T-helper 1 cell treated with Interleukin-12 subunit alpha and Interleukin-12 subunit beta and Interleukin-4 antibody, amounts not matched to agents 30 μg/mL and 1 μg/mL, for 36 hours (primary cell): ENCODE data around the gene SLC38A2.

Experiments
- H3K27ac Mint-ChIP-seq: one replicate; pipeline ENCODE4 v1.8.0; 2021; ENCODE audit warnings: mild to moderate bottlenecking, mixed read lengths
- H3K27me3 Mint-ChIP-seq: one replicate; pipeline ENCODE4 v1.8.0; 2021; ENCODE audit warnings: low read depth, mixed read lengths
- H3K36me3 Mint-ChIP-seq: one replicate; pipeline ENCODE4 v1.8.0; 2021; ENCODE audit warnings: low read depth, mixed read lengths
- H3K4me1 Mint-ChIP-seq: one replicate; pipeline ENCODE4 v1.8.0; 2021; ENCODE audit warnings: low read depth, mixed read lengths
- H3K4me3 Mint-ChIP-seq: one replicate; pipeline ENCODE4 v1.8.0; 2021; ENCODE audit warnings: mild to moderate bottlenecking, moderate library complexity, mixed read lengths
- H3K9me3 Mint-ChIP-seq: one replicate; pipeline ENCODE4 v1.8.0; 2021; ENCODE audit warnings: mixed read lengths

The SLC38A2 gene

DNA sequence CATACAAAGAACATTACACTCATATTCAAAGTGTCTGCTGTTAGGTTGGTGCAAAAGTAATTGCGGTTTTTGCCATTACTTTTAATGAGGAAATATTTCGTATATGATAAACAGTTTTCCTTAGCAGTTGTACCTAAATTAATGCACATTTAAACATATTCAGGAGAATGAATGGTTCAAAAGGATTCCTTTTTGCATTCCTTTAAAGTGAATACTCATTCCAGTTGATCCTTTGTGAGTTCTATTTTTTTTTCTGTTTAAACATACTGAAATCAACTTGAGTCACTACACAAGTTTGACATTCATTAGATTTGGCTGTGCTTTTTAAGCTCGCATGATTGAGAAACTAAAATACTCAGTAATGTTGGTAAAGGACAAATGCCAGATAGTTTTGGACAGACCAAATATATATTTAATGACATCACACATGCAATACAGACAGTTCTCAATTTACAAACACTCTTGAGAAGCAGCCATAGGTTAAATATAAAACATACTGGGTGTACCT lies 13.8 kb upstream of the SLC38A2 start:
- H3K4me3 Mint-ChIP-seq, result no peak overlapping the region
- no peak overlapping the region for H3K27ac Mint-ChIP-seq
- H3K36me3 Mint-ChIP-seq, result peaks cover 18% of the 10 kb centered on the region
- H3K4me1 Mint-ChIP-seq, result peaks cover 49% of the 10 kb centered on the region
- no peaks in the 10 kb centered on the region for H3K9me3 Mint-ChIP-seq
- no peaks in the 10 kb centered on the region for H3K27me3 Mint-ChIP-seq

DNA sequence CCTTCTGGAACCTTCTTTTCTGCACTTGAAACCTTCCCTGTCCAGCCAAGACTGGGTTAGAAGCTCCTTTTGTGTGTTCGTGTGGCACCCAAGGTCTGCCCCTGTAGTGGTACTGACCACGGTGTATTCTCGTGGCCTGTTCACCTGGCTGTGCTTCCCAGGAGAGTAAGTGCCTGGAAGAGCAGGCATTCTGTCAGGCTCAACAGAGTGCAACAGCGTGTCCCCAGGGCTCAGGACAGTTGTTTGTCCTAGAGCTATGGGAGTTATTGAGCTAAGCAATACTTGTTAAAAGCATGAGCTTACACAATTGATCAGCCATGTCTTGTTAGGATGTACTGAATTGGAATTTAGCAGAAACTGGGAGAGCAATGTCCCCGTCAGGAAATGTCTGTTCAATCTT lies 12.9 kb upstream of the SLC38A2 start:
- Mint-ChIP-seq H3K4me3 (peak overlapping the region; percentile 37), H3K36me3 (peaks cover 10% of the 10 kb centered on the region), H3K27me3 (no peaks in the 10 kb centered on the region), H3K27ac (no peak overlapping the region), H3K4me1 (peaks cover 41% of the 10 kb centered on the region), H3K9me3 (no peaks in the 10 kb centered on the region)

DNA sequence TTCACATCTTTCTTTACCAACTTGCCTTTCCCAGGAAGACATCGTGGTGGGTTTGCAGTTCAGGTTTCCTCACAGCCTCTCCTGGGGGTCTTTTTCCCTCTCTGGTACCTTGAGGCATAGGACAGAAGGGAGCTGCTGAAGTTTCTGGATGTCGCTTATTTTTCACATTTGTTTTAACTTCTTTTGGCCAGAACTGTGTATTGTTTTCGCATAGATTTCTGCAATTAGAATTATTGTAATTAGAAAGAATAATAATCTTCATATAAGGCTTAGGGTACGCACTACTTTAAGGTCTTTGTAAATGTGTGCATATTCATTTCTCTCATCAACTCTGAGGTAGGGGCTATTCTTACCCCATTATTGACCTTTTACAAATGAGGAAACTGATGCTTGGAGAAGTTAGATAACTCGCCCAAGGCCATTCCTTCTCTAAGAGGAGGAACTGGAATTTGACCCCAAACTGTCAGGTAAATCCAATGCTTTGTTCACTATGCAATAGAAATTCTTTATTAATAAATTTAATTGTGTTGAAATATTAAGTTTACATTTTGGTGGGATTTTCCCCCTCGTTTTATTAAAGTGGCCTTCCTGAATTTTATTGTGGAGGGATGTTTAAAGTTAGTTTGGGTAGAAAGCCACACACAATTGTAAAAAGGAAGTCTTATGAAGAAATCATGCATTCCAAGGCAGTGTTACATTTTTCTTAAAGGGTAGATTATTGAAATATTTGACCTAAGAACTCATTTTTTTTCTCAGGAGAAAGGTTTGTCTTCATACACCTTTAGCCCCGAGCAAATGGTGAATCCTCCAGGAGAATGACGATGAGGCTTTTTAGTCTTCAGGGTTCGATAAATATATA lies 12.1 kb upstream of the SLC38A2 start:
- H3K27ac Mint-ChIP-seq, result peak overlapping the region; percentile 91
- H3K4me3 Mint-ChIP-seq, result peak overlapping the region; percentile 92
- H3K4me1 Mint-ChIP-seq, result peaks cover 39% of the 10 kb centered on the region
- H3K9me3 Mint-ChIP-seq, result no peaks in the 10 kb centered on the region
- no peaks in the 10 kb centered on the region for H3K27me3 Mint-ChIP-seq
- H3K36me3 Mint-ChIP-seq, result peaks cover 8% of the 10 kb centered on the region

DNA sequence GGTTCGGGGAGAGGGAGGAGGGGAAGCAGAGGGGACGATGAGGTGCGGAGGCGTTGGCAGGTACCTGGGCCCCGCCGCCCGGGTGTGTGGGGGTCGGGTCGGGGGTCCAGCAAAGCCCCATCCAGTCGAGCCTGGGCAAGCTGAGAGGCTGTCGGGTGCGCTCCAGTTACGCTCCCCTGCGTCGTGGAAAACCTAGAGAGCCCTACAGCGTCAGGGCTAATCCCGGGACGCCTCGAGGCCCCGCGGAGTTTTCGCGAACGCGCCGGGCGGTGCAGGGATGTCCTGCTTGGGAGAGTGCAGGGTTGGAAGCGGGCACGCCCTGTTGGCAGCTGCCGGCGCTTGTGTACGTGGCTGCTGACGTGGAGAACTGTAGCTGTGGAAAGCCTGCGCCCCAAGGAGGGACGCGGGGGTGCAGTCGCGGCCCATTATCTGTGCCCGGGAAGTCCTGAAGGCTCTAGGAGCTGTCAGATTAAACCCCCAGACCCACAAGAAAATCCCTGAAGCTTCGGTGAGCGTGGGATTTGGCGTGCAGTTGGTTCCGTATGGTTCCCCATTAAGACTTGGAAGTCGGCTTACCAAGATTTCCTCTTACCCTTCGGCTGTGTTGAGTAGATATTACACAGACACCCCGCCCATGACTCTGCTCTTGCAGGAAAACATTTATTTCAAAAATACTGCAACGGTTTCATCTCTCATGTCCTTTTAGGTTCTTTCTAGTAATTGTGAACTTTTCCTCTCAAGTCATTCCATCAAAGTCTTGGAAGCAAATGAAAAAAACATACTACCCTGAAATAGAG lies 11.3 kb upstream of the SLC38A2 start:
- Mint-ChIP-seq H3K4me3 (peak overlapping the region; percentile 92), H3K36me3 (peaks cover 4% of the 10 kb centered on the region), H3K9me3 (no peaks in the 10 kb centered on the region), H3K27me3 (no peaks in the 10 kb centered on the region), H3K4me1 (peaks cover 42% of the 10 kb centered on the region), H3K27ac (peak overlapping the region; percentile 91)

DNA sequence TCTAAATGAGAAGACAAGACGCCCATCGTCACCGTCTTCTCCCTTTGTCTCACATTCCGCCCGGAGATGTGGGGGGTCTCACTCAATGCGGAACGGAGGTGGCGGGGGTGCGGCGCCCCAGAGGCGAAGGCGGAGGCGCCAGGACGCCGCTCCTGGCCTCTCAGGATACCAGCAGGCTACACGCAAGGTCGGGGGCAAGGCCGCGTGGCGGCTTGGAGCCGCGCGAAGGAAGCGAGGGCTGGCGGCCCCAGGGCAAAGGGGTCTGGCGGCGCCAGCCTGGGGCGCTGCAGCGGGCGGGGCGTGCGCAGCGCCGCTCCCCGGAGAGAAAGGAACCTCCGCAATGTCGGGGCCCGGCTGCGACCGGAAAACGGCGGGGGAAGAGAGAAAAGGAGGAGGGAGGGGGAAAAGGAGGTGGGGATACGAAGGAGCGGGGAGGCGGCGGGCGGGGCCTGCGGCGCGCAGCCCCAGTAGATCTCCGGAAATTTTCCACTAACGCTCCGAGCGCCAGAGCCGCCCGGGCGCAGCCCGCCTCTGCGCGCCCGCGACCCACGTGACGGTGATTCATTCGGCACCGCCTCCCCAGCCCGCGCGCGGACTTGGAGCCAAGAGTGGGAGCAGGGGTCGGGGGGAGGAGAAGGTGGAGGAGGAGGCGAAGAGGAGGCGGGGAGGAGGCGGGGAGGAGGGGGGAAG lies 10.5 kb upstream of the SLC38A2 start:
- Mint-ChIP-seq H3K4me3 (peak overlapping the region; percentile 92), H3K4me1 (peaks cover 42% of the 10 kb centered on the region), H3K27me3 (no peaks in the 10 kb centered on the region), H3K27ac (peak overlapping the region; percentile 91), H3K36me3 (peaks cover 7% of the 10 kb centered on the region), H3K9me3 (no peaks in the 10 kb centered on the region)

DNA sequence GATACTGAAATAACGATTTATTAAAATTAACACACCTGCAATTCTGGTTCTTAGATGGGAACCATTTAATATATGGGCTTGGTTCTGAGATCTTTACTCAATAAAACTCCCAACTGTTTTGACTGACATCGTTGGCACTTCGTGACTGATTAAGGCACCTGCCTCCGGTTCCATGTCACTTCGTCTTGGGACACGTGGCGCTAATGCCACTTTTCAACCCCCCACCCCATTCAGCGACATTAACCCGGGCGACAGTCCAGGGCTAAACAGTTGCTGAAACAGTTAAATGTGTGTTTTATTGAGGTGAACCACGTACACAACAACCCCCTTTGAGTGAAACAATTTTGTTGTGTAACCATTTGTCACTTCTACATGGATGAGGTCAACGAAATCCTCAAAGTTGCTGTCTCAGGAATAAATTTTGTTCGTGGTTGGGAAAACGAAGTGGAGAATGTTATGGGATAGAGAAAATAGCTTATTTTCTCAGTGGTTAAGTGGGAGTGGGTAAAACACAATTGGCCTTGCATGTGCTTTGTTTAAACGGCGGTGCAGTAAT lies 9.9 kb upstream of the SLC38A2 start:
- peak overlapping the region; percentile 78 for H3K4me3 Mint-ChIP-seq
- no peaks in the 10 kb centered on the region for H3K27me3 Mint-ChIP-seq
- H3K4me1 Mint-ChIP-seq, result peaks cover 42% of the 10 kb centered on the region
- H3K36me3 Mint-ChIP-seq, result peaks cover 5% of the 10 kb centered on the region
- peak overlapping the region; percentile 83 for H3K27ac Mint-ChIP-seq
- H3K9me3 Mint-ChIP-seq, result no peaks in the 10 kb centered on the region

DNA sequence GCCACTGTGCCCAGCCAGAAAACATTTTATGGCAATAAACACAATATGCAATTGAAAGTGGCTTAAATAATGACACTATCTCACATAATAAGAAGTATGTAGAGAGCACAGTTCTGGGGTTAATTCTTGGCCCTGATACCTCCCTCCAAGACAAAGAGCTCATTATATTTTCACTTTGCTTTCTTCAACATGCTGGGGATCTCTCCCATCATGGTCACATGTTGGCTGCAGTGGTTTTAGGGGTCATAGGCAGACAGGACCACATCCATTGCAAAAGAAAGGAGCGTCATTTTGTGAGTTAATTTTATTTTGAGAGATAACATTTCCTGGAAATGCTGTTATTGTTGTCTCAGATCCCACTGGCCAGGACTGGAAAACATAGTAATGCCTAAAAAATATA lies 8.3 kb upstream of the SLC38A2 start:
- Mint-ChIP-seq H3K27ac (no peak overlapping the region), H3K27me3 (no peaks in the 10 kb centered on the region), H3K4me3 (no peak overlapping the region), H3K9me3 (no peaks in the 10 kb centered on the region), H3K4me1 (peaks cover 38% of the 10 kb centered on the region), H3K36me3 (peaks cover 4% of the 10 kb centered on the region)

DNA sequence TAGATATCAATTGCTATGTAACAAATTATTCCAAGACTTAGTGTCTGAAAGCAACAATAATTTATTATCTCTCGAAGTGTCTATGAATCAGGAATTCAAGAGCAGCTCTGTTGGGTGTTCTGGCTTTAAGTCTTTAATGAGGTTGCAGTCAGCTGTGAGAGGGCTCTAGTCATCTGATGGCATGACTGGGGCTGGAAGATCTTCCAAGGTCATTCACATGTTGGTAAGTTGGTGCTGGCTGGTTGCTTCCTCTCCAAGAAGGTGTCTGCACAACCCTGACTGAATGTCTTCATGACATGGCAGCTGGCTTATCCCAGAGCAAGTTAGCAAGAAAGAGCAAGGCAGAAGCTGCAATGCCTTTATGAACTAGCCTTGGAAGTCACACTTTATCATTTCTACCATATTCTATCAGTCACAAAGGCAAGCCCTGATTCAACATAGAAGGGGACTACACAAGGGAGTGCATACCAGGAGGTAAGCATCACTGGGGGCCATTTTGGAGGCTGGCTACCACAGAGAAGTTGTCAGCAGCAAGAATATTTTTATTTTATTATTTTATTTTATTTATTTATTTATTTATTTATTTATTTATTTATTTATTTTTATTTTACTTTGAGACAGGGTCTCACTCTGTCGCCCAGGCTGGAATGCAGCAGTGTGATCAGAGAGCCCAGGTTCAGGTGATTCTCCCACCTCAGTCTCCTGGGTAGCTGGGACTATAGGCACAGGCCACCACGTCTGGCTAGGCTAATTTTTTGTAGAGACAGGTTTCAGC lies 7.6 kb upstream of the SLC38A2 start:
- H3K4me1 Mint-ChIP-seq, result peaks cover 36% of the 10 kb centered on the region
- no peak overlapping the region for H3K4me3 Mint-ChIP-seq
- H3K27me3 Mint-ChIP-seq, result no peaks in the 10 kb centered on the region
- peaks cover 4% of the 10 kb centered on the region for H3K36me3 Mint-ChIP-seq
- no peak overlapping the region for H3K27ac Mint-ChIP-seq
- no peaks in the 10 kb centered on the region for H3K9me3 Mint-ChIP-seq

DNA sequence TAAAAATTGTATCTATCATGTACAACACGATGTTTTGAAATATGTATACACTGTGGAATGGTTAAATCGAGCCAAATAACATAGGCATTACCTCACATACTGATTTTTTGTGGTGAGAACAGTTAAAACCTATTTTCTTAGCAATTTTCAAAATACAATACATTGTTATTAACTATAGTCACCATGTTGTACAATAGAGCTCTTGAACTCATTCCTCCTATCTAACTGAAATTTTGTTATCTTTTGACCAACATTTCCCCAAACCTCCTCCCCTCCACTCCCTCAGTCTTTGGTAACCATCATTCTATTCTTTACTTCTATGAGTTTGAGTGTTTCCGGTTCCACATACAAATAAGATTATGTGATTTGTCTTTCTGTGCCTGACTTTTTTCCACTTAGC lies 6.8 kb upstream of the SLC38A2 start:
- H3K27me3 Mint-ChIP-seq, result no peaks in the 10 kb centered on the region
- H3K4me1 Mint-ChIP-seq, result peaks cover 32% of the 10 kb centered on the region
- no peak overlapping the region for H3K4me3 Mint-ChIP-seq
- no peak overlapping the region for H3K27ac Mint-ChIP-seq
- H3K9me3 Mint-ChIP-seq, result no peaks in the 10 kb centered on the region
- H3K36me3 Mint-ChIP-seq, result peaks cover 4% of the 10 kb centered on the region

DNA sequence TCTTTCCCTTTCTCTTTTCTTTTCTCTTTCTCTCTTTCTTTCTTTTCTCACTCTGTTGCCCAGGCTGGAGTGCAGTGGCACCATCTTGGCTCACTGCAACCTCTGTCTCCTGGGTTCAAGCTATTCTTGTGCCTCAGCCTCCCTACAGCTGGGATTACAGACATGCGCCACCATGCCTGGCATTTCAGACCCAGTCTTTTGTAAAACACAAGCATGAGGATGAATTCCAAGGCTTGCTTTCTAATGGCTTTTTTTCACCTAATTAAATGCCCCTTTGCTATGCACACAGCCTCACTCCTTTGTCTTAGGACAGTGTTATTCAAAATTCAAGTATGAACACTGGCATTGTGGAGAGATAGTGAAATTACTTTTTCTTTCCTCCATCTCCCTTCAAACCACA lies 6.0 kb upstream of the SLC38A2 start:
- H3K9me3 Mint-ChIP-seq, result no peaks in the 10 kb centered on the region
- no peaks in the 10 kb centered on the region for H3K27me3 Mint-ChIP-seq
- H3K4me1 Mint-ChIP-seq, result peaks cover 38% of the 10 kb centered on the region
- peaks cover 4% of the 10 kb centered on the region for H3K36me3 Mint-ChIP-seq
- no peak overlapping the region for H3K4me3 Mint-ChIP-seq
- no peak overlapping the region for H3K27ac Mint-ChIP-seq

DNA sequence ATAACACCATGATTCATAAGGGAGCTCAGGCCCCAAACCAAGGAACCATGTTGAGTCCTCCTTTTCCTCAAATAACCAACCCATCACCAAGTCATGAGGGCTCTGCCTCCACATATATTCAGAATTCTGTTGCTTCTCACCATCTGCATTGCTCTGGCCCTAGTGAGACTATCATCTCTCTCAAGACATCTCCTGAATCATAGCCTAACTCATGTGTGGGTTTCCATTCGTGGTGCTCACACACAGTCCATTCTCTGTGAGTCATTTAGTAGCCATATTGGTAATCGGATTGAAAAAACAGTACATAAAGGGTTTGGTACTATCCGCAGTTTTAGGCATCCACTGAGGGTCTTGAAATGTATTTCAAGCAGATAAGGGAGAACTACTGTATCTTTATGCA lies 5.1 kb upstream of the SLC38A2 start:
- Mint-ChIP-seq H3K9me3 (no peaks in the 10 kb centered on the region), H3K27ac (no peak overlapping the region), H3K27me3 (no peaks in the 10 kb centered on the region), H3K4me3 (no peak overlapping the region), H3K4me1 (peaks cover 40% of the 10 kb centered on the region), H3K36me3 (peaks cover 4% of the 10 kb centered on the region)

DNA sequence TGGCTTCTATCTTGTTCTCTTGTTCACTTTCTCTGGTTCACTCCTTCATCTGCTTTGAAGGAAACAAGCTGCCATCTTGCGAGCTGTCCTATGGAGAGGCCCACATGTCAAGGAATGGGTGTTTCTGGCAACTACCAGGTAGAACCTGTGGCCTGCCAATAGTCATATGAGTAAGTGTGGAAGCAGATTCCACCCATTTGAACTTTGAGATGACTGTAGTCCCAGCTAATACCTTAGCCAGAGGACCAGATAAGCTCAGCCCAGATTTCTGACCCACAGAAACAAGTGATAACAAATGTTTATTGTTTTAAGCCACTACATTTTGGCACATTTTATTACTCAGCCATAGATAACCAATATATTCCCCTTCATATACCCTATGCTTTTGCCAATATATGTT lies 4.0 kb upstream of the SLC38A2 start:
- Mint-ChIP-seq H3K36me3 (peaks cover 5% of the 10 kb centered on the region), H3K27ac (no peak overlapping the region), H3K27me3 (no peaks in the 10 kb centered on the region), H3K4me1 (peaks cover 31% of the 10 kb centered on the region), H3K4me3 (no peak overlapping the region), H3K9me3 (no peaks in the 10 kb centered on the region)

DNA sequence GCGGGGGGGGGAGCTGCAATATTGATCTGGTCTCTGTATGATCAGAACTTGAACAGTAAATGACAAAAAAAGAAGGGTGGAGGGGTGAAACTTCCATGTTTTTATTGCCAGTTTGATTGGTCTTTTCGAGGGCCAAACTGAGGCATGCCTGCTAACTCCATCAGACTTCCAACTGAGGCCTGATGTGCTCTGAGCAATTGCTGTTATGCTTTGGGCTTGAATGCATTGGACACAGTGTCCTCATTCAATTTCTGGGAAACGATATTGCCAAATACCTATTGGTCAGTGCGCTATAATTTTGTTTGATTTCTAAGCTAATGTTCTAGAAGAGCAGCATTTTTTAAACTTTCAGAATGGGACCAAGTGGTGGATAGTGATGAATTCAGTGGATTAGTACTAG lies 2.1 kb upstream of the SLC38A2 start:
- H3K4me3 Mint-ChIP-seq, result peak overlapping the region; percentile 88

More for the DNA sequence above, 2.1 kb upstream of the SLC38A2 start:
- no peak overlapping the region for H3K27ac Mint-ChIP-seq
- no peaks in the 10 kb centered on the region for H3K27me3 Mint-ChIP-seq
- H3K36me3 Mint-ChIP-seq, result peaks cover 23% of the 10 kb centered on the region
- H3K9me3 Mint-ChIP-seq, result no peaks in the 10 kb centered on the region
- H3K4me1 Mint-ChIP-seq, result peaks cover 41% of the 10 kb centered on the region
